Gastroesophageal sphincter (tissue), 4 donors: ENCODE data around the gene DHDDS. TPM values are rescaled to one million over a fixed set of nuclear protein-coding genes. Genes with fewer than 3 reads are reported as not detected.

Experiments used
- ATAC-seq: fragments of 150-250 bp; one replicate; pipeline ENCODE4 v1.9.1; 2016; ENCODE audit warnings: mild to moderate bottlenecking, moderate library complexity
- H3K27ac ChIP-seq, 4 donors: fragments of 200-600 bp; sonication (generic) in 3 of 4; 1 replicate in 3 of 4; 2 replicates in 1 of 4; pipeline ENCODE4 v1.5.1; 2016 to 2019
- H3K27me3 ChIP-seq: fragments of 200-600 bp; sonication (generic); one replicate; pipeline ENCODE4 v1.5.1; 2019
- H3K36me3 ChIP-seq, 2 donors: fragments of 200-600 bp; sonication (generic); one replicate each; pipeline ENCODE4 v1.5.1; 2019; ENCODE audit warnings: control low read depth in 1 of 2
- H3K4me1 ChIP-seq, 3 donors: fragments of 200-600 bp; sonication (generic); 1 replicate in 2 of 3; 2 replicates in 1 of 3; pipeline ENCODE4 v1.5.1; 2016 to 2019; ENCODE audit warnings: control low read depth in 2 of 3
- H3K4me3 ChIP-seq, 2 donors: fragments of 200-600 bp; sonication (generic); one replicate each; pipeline ENCODE4 v1.5.1; 2019; ENCODE audit warnings: mild to moderate bottlenecking in 1 of 2, moderate library complexity in 1 of 2
- H3K9me3 ChIP-seq, 3 donors: fragments of 200-600 bp; sonication (generic); one replicate each; pipeline ENCODE4 v1.5.1; 2017 to 2019; ENCODE audit warnings: control low read depth in 2 of 3
- CTCF ChIP-seq, 4 experiments: fragments of 200-600 bp in 2 of 4; fragments of 450-650 bp in 2 of 4; sonication (generic) in 1 of 4; IDR thresholded peaks; one replicate each; pipeline ENCODE4 v1.5.1; 2017 to 2019; ENCODE audit warnings: antibody characterized with exemption in 4 of 4, mild to moderate bottlenecking in 2 of 4, moderate library complexity in 2 of 4
- EP300 ChIP-seq: sonication (generic); formaldehyde crosslinking; IDR thresholded peaks from one replicate; pipeline ENCODE4 v1.6.1; 2017; ENCODE audit warnings: antibody characterized with exemption, mild to moderate bottlenecking
- POLR2A ChIP-seq, 2 donors: fragments of 450-650 bp; IDR thresholded peaks; one replicate each; pipeline ENCODE4 v1.6.1; 2017; ENCODE audit warnings: antibody characterized with exemption in 2 of 2, mild to moderate bottlenecking in 2 of 2, moderate library complexity in 1 of 2
- POLR2AphosphoS5 ChIP-seq: sonication (generic); formaldehyde crosslinking; IDR thresholded peaks from one replicate; pipeline ENCODE4 v1.6.1; 2017; ENCODE audit warnings: antibody characterized with exemption
- WGBS, 2 donors: methylation state at CpG; one replicate each; pipeline ENCODE4 v1.1.5; 2018; ENCODE audit warnings: low coverage in 1 of 2; 5-methylcytosine and 5-hydroxymethylcytosine counted together
- total RNA-seq, 4 donors: library from RNA; depleted of rRNA; stranded (reverse); fragments of >200 nt; gene quantifications; one replicate each; pipeline ENCODE4 v1.1.0, GENCODE V29; 2016

Gene DHDDS
- total RNA-seq, 4 donors from 2014 or later, result 23.6 to 36.4 (median 31.7) TPM

- H3K27ac ChIP-seq, result no peak overlapping the region
- WGBS, 2 donors, result 83 to 100% methylated on average over 1 of the region's 5 CpGs
- peaks cover 0 to 61% of the 10 kb centered on the region in 2 donors for H3K36me3 ChIP-seq
- ATAC-seq, result no peak
- peaks cover 0 to 33% (median 15%) of the 10 kb centered on the region in 3 donors for H3K4me1 ChIP-seq
- H3K27me3 ChIP-seq, result no peaks in the 10 kb centered on the region
- H3K9me3 ChIP-seq, result no peaks in the 10 kb centered on the region
- H3K4me3 ChIP-seq, result no peak overlapping the region
- no peak for TF ChIP-seq EP300
- no peak for TF ChIP-seq POLR2AphosphoS5
- TF ChIP-seq CTCF (IDR thresholded peaks at IDR 0.05), result no peak
- TF ChIP-seq POLR2A (IDR thresholded peaks at IDR 0.05), result no peak
These were observed 37.4 kb downstream of the DHDDS start for GRCh38 chr1:26469558-26469957.

GRCh38 chr1:26470878-26471497 is 38.9 kb downstream of the DHDDS start:
- Histone ChIP-seq H3K27me3 (no peaks in the 10 kb centered on the region), H3K4me3 (peak overlapping the region in 1 of 2 donors; percentile 100), H3K27ac (peak overlapping the region in 2 of 4 donors; percentile 99 to 100), H3K9me3 (no peaks in the 10 kb centered on the region), H3K36me3 (peaks cover 0 to 54% of the 10 kb centered on the region in 2 donors), H3K4me1 (peaks cover 0 to 37% (median 15%) of the 10 kb centered on the region in 3 donors)
- TF ChIP-seq CTCF (IDR thresholded peaks at IDR 0.05) (no peak), POLR2AphosphoS5 (no peak), EP300 (no peak), POLR2A (IDR thresholded peaks at IDR 0.05) (no peak)
- ATAC-seq, result no peak
- 39 to 46% methylated on average over 9 to 13 of the region's 14 CpGs for WGBS, 2 donors

GRCh38 chr1:26471498-26472319 is 39.6 kb downstream of the DHDDS start:
- TF ChIP-seq CTCF (IDR thresholded peaks at IDR 0.05) (peak in 1 of 4 experiments; percentile 5), POLR2AphosphoS5 (no peak)
- Histone ChIP-seq H3K9me3 (no peaks in the 10 kb centered on the region), H3K4me3 (peak overlapping the region; percentile 70 to 100), H3K4me1 (peaks cover 0 to 37% (median 15%) of the 10 kb centered on the region in 3 donors), H3K36me3 (peaks cover 0 to 54% of the 10 kb centered on the region in 2 donors), H3K27ac (peak overlapping the region in 3 of 4 donors; percentile 99 to 100 (median 100)), H3K27me3 (no peaks in the 10 kb centered on the region)
- ATAC-seq, result peak; percentile 50
- 0% methylated on average over 7 to 12 of the region's 52 CpGs for WGBS, 2 donors

GRCh38 chr1:26472320-26472900 is 40.3 kb downstream of the DHDDS start, which contains the start of gene HMGN2:
Gene HMGN2, plus strand, starts transcription at chr1:26472440. Its CDS starts 173 bp downstream, at chr1:26472613.
- ATAC-seq, result peak; percentile 78
- no peak for TF ChIP-seq CTCF (IDR thresholded peaks at IDR 0.05)
- peak; percentile 22 to 45 for TF ChIP-seq POLR2A (IDR thresholded peaks at IDR 0.05)
- Histone ChIP-seq H3K4me1 (peaks cover 0 to 37% (median 15%) of the 10 kb centered on the region in 3 donors), H3K4me3 (peak within 1 kb of the TSS; percentile 70 to 100), H3K27ac (peak within 1 kb of the TSS; percentile 89 to 100 (median 100)), H3K36me3 (peaks cover 0 to 54% of the 10 kb centered on the region in 2 donors), H3K27me3 (no peaks in the 10 kb centered on the region), H3K9me3 (no peaks in the 10 kb centered on the region)
- WGBS, 2 donors, result no CpG with 5 or more reads among the region's 69 CpGs
